ENCODE data around the gene PMAIP1. TPM values are rescaled to one million over a fixed set of nuclear protein-coding genes. Genes with fewer than 3 reads are reported as not detected.
A peak's percentile ranks its signal among the peaks of the same experiment; 100 is the strongest.

Gene PMAIP1
- total RNA-seq, 2 donors from 2014 or later, result 56.6 to 106 TPM

GRCh38 chr18:59893971-59894370 is 5.8 kb upstream of the PMAIP1 start:
- 95 to 100% methylated on average over 4 to 5 of the region's 6 CpGs for WGBS, 2 experiments (ENCODE audit: insufficient coverage in 1 of 2, insufficient read length in 1 of 2)

GRCh38 chr18:59897321-59897954 is 2.4 kb upstream of the PMAIP1 start:
- peaks cover 6% of the 10 kb centered on the region for H3K4me1 ChIP-seq (ENCODE audit: control insufficient read depth, insufficient read depth, low read length)
- peaks cover 3% of the 10 kb centered on the region for H3K27me3 Mint-ChIP-seq (ENCODE audit: insufficient read depth)
- peak; percentile 82 for DNase-seq
- no peaks in the 10 kb centered on the region for H3K9me3 Mint-ChIP-seq
- peaks cover 13% of the 10 kb centered on the region for H3K36me3 Mint-ChIP-seq (ENCODE audit: low read depth)
- peaks cover 11% of the 10 kb centered on the region for H3K27me3 ChIP-seq (ENCODE audit: control insufficient read depth, insufficient read depth, low read length, poor library complexity, severe bottlenecking)
- H3K4me3 Mint-ChIP-seq, result peak overlapping the region; percentile 94
- peak overlapping the region; percentile 98 for H3K27ac Mint-ChIP-seq
- no peaks in the 10 kb centered on the region for H3K36me3 ChIP-seq (ENCODE audit: control insufficient read depth, insufficient read depth, low read length)
- no peak overlapping the region for H3K9ac ChIP-seq (ENCODE audit: extremely low read depth, low read length, poor library complexity, severe bottlenecking)
- 5 to 14% methylated on average over 3 to 9 of the region's 9 CpGs for WGBS, 2 experiments (ENCODE audit: insufficient coverage in 1 of 2, insufficient read length in 1 of 2)
- H3K4me1 Mint-ChIP-seq, result peaks cover 28% of the 10 kb centered on the region
- TF ChIP-seq CTCF (conservative IDR thresholded peaks at IDR 0.05), result no peak
- no peak overlapping the region for H3K27ac ChIP-seq (ENCODE audit: low read depth, low read length)
- peak overlapping the region; percentile 91 for H3K4me3 ChIP-seq (ENCODE audit: low read length)
- no peaks in the 10 kb centered on the region for H3K9me3 ChIP-seq (ENCODE audit: control insufficient read depth, low read length)

More at GRCh38 chr18:59893971-59894370, 5.8 kb upstream of the PMAIP1 start:
- H3K4me1 ChIP-seq (ENCODE audit: control insufficient read depth, insufficient read depth, low read length), result peaks cover 6% of the 10 kb centered on the region
- peaks cover 11% of the 10 kb centered on the region for H3K27me3 ChIP-seq (ENCODE audit: control insufficient read depth, insufficient read depth, low read length, poor library complexity, severe bottlenecking)
- H3K9me3 Mint-ChIP-seq, result no peaks in the 10 kb centered on the region
- H3K27me3 Mint-ChIP-seq (ENCODE audit: insufficient read depth), result peaks cover 3% of the 10 kb centered on the region
- H3K36me3 ChIP-seq (ENCODE audit: control insufficient read depth, insufficient read depth, low read length), result no peaks in the 10 kb centered on the region
- no peak overlapping the region for H3K4me3 Mint-ChIP-seq
- H3K36me3 Mint-ChIP-seq (ENCODE audit: low read depth), result no peaks in the 10 kb centered on the region
- H3K27ac Mint-ChIP-seq, result no peak overlapping the region
- peaks cover 25% of the 10 kb centered on the region for H3K4me1 Mint-ChIP-seq
- no peak overlapping the region for H3K27ac ChIP-seq (ENCODE audit: low read depth, low read length)
- no peaks in the 10 kb centered on the region for H3K9me3 ChIP-seq (ENCODE audit: control insufficient read depth, low read length)
- peak; percentile 5 for DNase-seq
- TF ChIP-seq CTCF (conservative IDR thresholded peaks at IDR 0.05), result no peak
- no peak overlapping the region for H3K9ac ChIP-seq (ENCODE audit: extremely low read depth, low read length, poor library complexity, severe bottlenecking)
- H3K4me3 ChIP-seq (ENCODE audit: low read length), result no peak overlapping the region

GRCh38 chr18:59898093-59898492 is 1.7 kb upstream of the PMAIP1 start:
- peaks cover 35% of the 10 kb centered on the region for H3K4me1 Mint-ChIP-seq
- Histone ChIP-seq H3K27ac (ENCODE audit: low read depth, low read length) (no peak overlapping the region), H3K27me3 (ENCODE audit: control insufficient read depth, insufficient read depth, low read length, poor library complexity, severe bottlenecking) (peaks cover 11% of the 10 kb centered on the region), H3K36me3 (ENCODE audit: control insufficient read depth, insufficient read depth, low read length) (peaks cover 1% of the 10 kb centered on the region), H3K9ac (ENCODE audit: extremely low read depth, low read length, poor library complexity, severe bottlenecking) (no peak overlapping the region), H3K4me3 (ENCODE audit: low read length) (peak overlapping the region; percentile 91), H3K9me3 (ENCODE audit: control insufficient read depth, low read length) (no peaks in the 10 kb centered on the region), H3K4me1 (ENCODE audit: control insufficient read depth, insufficient read depth, low read length) (peaks cover 6% of the 10 kb centered on the region)
- WGBS, 2 experiments (ENCODE audit: insufficient coverage in 1 of 2, insufficient read length in 1 of 2), result 10 to 11% methylated on average over 4 of the region's 4 CpGs
- peaks cover 19% of the 10 kb centered on the region for H3K36me3 Mint-ChIP-seq (ENCODE audit: low read depth)
- peak overlapping the region; percentile 98 for H3K27ac Mint-ChIP-seq
- no peaks in the 10 kb centered on the region for H3K9me3 Mint-ChIP-seq
- peak overlapping the region; percentile 94 for H3K4me3 Mint-ChIP-seq
- H3K27me3 Mint-ChIP-seq (ENCODE audit: insufficient read depth), result peaks cover 3% of the 10 kb centered on the region
- DNase-seq, result peak; percentile 49
- no peak for TF ChIP-seq CTCF (conservative IDR thresholded peaks at IDR 0.05)

Data from endodermal cell (in vitro differentiated cells).